NCI-H1694 (cell line): ENCODE measurements around the gene IMPG2.
"Not testable (repeated sequence)": the region's sequence is repeated elsewhere in the genome, so short reads cannot be mapped to it uniquely, and the experiment has no call there.

ENCODE experiments used
- DNase-seq: peaks from one replicate; lab custom pipeline; 2025; lab: John Stamatoyannopoulos, UW

IMPG2 gene

GRCh38 chr3:101320475-101320874 is at the start of gene IMPG2:
Gene IMPG2, minus strand, starts transcription at chr3:101320575. Its CDS starts 203 bp downstream, at chr3:101320372.
- no peak for DNase-seq

- DNase-seq, result no peak
These were observed 42.0 kb upstream of the IMPG2 start for GRCh38 chr3:101362406-101362805.

- no peak for DNase-seq
These were observed 31.5 kb upstream of the IMPG2 start for GRCh38 chr3:101351829-101352228.

- DNase-seq, result no peak
These were observed 20.2 kb upstream of the IMPG2 start for GRCh38 chr3:101340591-101340990.

GRCh38 chr3:101333883-101334282 is 13.5 kb upstream of the IMPG2 start:
- no peak for DNase-seq

- no peak for DNase-seq
These were observed 8.8 kb upstream of the IMPG2 start for GRCh38 chr3:101329016-101329673.

- no peak for DNase-seq
These were observed 5.2 kb upstream of the IMPG2 start for GRCh38 chr3:101325393-101326134.

- DNase-seq, result no peak
These were observed 844 bp downstream of the IMPG2 start for GRCh38 chr3:101319531-101319930.

GRCh38 chr3:101312545-101312944 is 7.8 kb downstream of the IMPG2 start:
- DNase-seq, result no peak

- DNase-seq, result no peak
These were observed 8.7 kb downstream of the IMPG2 start for GRCh38 chr3:101311676-101312075.

- no peak for DNase-seq
These were observed 9.4 kb downstream of the IMPG2 start for GRCh38 chr3:101310978-101311375.

GRCh38 chr3:101308147-101308772 is 12.1 kb downstream of the IMPG2 start:
- not testable (repeated sequence) for DNase-seq

- no peak for DNase-seq
These were observed 16.5 kb downstream of the IMPG2 start for GRCh38 chr3:101303836-101304235.

GRCh38 chr3:101303089-101303731 is 17.2 kb downstream of the IMPG2 start:
- DNase-seq, result no peak

- DNase-seq, result no peak
These were observed 20.3 kb downstream of the IMPG2 start for GRCh38 chr3:101300073-101300472.

GRCh38 chr3:101292027-101292426 is 28.3 kb downstream of the IMPG2 start:
- no peak for DNase-seq

GRCh38 chr3:101288294-101288693 is 32.1 kb downstream of the IMPG2 start:
- DNase-seq, result no peak

- no peak for DNase-seq
These were observed 35.6 kb downstream of the IMPG2 start for GRCh38 chr3:101284757-101285156.

GRCh38 chr3:101281521-101282030 is 38.8 kb downstream of the IMPG2 start:
- DNase-seq, result no peak

GRCh38 chr3:101279765-101280385 is 40.5 kb downstream of the IMPG2 start:
- no peak for DNase-seq

- DNase-seq, result no peak
These were observed 41.2 kb downstream of the IMPG2 start for GRCh38 chr3:101279162-101279561.

GRCh38 chr3:101278727-101279126 is 41.6 kb downstream of the IMPG2 start:
- no peak for DNase-seq
